HG03432 (cell line): Measurements from ENCODE around the gene LRIT2.
A peak's percentile ranks its signal among the peaks of the same experiment; 100 is the strongest.
"Not testable (repeated sequence)": the region's sequence is repeated elsewhere in the genome, so short reads cannot be mapped to it uniquely, and the experiment has no call there.

Experiments
- ATAC-seq: cut with Tn5 transposase; IDR thresholded peaks from one replicate; pipeline ENCODE4 v1.9.1; 2021; ENCODE audit warnings: mild to moderate bottlenecking, moderate library complexity; ENCODE audit not compliant: unreplicated experiment

The LRIT2 gene

DNA sequence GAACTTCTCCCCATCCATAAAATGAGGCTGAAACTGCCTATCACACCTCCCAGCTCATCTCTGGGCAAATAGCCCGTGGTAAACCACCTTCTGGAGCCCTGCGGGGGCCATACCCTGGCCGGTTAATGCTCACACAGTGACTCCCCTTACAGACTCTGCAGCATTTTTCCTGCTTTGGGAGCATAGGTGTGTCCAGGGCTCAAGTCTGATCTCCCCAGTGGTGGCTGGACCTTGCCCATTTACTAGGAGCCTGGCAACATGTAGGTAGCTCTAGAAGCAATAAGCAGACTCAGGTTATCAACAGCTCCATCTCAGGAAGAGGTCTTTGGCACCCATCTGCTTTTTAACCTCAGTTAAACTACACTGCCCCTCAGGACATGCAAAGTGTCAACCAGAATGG lies 36.5 kb downstream of the LRIT2 start:
- no peak for ATAC-seq

DNA sequence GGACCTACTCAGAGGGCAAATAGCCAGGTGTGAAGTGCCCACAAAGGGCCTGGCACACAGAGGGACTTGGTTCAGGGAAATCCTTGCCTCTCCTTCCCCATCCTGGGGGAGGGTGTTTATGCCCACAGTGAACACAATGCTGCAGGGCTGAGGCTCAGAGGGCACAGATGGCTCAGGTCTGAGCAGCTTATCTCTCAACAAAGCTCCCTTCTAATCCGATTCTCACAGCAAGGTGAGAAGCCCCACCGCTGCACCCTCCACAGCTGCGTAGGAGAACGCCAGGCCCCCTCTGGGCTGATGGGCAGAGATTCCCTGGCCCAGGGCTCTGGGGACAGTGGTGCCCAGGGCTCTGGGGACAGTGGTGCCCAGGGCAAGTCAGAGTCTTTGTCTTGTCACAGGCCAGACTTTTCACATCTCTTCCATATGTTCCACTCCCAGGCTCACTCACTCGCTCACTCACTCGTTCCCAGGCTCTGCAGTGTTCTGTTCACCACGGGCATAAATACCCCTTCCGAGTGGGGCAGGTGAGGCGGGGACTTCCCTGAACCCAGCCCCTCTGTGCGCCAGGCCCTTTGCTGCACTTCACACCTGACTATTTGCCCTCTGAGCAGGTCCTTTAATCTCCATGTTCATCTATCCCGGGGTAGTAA lies 39.7 kb downstream of the LRIT2 start:
- no peak for ATAC-seq

DNA sequence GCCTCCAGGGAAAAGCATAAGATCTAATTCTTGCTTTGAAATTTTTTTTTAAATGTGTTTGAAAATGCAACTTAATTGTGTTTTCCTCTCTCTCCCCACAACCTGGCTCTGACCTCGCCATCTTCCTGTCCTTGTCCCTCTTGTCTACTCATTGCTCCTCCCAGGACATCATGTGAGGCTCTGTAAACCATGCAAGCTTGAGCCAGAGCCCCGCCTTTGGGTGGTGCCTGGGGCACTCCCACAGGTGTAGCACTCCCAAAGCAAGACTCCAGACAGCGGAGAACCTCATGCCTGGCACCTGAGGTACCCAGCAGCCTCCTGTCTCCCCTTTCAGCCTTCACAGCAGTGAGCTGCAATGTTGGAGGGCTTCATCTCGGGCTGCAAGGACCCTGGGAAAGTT lies 40.8 kb downstream of the LRIT2 start:
- peak; percentile 64 for ATAC-seq

DNA sequence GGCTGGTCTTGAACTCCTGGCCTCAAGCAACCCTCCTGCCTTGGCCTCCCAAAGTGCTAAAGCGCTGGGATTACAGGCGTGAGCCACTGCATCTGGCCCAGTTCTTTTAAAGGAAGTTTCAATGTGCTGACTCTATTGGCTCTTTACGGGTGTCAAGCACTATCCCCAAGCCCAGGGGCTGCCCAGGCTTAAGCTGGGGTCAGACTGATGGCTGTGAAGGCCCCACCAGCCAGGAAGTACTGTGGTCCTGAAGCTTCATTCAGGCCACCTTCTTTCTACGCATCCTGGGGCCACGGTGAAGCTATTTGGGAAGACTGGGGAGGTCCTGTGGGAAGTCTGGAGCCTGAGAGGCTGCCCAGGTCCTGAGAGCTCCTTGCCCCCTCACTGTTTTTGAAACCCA lies 43.7 kb downstream of the LRIT2 start:
- no peak for ATAC-seq

DNA sequence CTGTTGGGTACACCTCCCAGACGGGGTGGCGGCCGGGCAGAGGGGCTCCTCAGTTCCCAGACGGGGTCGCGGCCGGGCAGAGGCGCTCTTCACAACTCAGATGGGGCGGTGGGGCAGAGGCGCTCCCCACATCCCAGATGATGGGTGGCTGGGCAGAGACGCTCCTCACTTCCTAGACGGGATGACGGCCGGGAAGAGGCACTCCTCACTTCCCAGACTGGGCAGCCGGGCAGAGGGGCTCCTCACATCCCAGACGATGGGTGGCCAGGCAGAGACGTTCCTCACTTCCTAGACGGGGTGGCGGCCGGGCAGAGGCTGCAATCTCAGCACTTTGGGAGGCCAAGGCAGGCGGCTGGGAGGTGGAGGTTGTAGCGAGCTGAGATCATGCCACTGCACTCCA lies 45.0 kb downstream of the LRIT2 start:
- not testable (repeated sequence) for ATAC-seq

DNA sequence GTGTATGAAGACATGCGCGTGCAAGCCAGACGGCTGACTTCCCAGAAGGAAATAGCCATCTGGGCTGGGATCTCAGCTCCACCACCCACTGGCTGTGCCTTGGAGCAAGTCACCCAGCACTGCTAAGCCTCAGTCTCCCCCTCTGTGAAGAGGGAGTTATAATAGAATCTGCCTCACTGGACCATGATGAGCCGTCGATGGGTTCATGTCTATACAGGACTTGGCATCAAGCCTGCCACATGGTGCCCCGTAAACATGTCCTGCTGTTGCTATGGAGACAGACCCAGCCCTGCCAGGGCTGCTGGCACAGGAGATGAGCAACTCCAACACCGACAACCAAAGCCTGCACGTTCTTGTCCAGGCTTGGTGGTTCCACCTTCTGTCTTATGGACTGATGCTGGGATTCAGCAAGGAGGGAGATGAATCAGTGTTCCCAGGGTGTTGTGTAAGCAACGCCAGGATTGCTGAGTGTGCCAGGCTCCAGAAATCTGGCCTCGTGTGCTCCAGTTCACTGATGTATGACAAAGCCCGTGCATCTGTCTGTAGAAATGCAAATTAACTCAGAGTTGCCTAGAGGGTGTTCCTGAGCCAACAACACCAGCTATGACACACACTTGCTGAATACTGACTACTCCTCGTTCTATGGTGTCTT lies 46.2 kb downstream of the LRIT2 start:
- ATAC-seq = peak; percentile 92

DNA sequence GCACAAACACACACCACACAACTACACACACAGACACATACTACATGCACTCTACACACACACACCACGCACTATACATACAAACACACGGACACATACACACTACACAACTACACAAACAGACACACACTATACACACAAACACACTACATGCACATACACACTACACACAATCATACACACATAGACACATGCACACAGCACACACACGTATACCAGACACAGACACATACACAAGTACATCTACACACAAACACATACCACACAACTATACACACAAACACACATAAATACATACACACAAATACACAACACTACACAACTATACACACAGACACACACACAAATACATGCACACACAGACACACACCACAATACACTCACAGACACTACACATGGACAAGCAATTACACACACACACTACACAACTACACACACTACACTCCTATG lies 47.2 kb downstream of the LRIT2 start:
- ATAC-seq = no peak

DNA sequence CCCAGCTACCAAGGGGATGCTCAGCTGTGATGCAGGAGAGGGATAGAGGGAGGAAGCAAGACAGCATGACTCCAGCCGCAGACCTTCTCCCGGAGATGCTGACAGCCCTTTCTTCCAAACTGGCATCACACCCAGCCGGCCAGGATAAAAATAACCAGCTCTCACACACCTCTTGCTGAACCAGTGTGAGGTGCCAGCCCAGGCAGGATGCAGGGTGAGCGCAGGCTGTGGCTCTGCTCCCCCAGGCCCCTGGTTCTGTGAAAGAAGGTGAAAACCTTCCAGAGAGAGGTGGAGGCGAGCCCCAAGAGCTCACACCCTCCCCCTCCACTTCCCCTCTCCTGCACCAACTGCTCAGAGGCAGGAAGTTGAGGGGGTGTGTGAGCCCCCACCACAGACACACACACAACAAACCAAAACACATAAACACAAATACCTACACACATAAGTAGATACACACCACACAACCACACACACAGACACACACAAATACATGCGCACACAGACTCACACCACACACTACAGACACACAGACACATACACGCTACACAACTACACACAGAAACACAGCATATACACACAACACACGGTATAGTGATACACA lies 47.7 kb downstream of the LRIT2 start:
- peak; percentile 55 for ATAC-seq

DNA sequence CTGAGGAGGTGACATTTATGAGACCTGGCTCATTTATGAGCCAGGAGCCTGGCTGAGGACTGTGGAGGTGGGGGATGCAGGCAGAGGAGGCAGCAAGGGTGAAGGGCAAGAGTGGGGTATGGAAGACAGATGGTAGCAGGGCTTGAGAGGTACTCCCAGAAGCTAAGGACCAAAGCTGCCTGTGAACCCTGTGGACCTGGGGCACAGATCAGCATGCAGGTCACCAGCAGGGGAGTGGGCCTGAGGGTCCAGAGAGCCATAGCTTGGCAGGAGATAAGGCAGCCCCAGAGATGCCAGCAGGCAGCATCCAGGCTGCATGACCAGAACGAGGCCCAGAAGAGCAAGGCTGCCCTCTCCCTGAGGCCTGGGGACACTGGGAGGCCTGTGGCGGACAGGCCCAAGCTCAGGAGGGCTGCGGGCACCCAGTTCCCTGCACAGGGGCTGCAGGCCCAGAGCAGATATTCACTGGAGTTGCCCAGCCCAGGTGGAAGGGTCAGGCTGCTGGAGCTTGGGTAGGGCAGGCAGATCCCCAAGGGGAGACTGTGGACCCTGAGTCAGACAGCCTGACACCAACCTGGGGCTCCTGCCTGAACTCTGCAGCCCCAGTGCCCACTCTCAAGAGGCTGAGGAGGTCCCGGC lies 48.4 kb downstream of the LRIT2 start:
- ATAC-seq = no peak

DNA sequence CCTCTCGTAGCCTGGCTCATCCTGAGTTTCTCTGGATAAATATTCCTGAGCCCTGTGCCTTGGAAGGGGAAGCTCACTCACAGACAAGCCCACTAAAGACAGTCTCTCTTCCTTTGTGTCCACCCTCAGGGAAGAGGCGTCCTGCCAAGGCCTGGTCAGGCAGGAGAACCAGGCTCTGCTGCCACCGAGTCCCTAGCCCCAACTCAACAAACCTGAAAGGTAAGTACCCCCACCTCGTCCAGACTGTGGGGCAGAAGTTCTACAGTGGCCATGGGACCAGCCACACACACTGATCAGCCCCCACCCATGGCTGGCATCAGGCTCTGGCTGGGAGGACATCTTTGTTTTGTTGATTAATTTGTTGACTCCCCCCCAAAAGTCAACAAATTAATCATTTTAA lies 49.0 kb downstream of the LRIT2 start:
- ATAC-seq = no peak

DNA sequence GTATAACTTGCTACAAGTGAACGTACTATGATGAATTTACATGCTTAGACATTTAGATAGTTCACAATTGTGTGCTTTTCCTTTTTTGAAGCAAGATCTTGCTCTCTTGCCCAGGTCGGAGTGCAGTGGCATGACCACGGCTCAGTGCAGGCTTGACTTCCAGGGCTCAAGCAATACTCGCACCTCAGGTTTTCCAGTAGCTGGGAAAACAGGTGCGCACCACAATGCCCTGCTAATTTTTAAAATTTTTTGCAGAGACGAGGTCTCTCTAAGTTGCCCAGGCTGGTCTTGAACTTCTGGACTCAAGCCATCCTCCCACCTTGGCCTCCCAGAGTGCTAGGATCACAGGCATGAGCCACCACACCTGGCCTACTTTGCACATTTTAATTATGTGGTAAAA lies 49.9 kb downstream of the LRIT2 start:
- ATAC-seq = no peak

DNA sequence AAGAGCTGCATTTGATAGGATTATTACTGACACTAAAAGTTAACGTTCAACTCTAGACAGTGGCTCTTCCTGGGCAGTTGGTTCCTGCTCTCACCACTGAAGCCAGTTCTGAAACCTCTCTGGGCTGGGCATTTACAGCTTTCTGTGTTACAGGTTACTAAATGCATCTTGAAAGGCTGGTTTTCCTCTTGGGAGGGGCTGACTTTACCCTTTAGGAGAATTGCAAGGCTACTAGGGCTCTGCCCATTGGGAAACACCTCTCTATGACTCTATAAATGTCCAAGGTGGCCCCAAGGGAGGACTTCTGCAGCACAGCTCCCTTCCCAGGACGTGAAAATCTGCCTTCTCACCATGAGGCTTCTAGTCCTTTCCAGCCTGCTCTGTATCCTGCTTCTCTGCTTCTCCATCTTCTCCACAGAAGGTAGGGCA lies 51.8 kb downstream of the LRIT2 start, which contains the start of gene GPR15LG:
TSS of gene GPR15LG (plus strand) at position 301 of the 429 bp plus-strand sequence. CDS start at position 352, 51 bp downstream.
- peak; percentile 37 for ATAC-seq

DNA sequence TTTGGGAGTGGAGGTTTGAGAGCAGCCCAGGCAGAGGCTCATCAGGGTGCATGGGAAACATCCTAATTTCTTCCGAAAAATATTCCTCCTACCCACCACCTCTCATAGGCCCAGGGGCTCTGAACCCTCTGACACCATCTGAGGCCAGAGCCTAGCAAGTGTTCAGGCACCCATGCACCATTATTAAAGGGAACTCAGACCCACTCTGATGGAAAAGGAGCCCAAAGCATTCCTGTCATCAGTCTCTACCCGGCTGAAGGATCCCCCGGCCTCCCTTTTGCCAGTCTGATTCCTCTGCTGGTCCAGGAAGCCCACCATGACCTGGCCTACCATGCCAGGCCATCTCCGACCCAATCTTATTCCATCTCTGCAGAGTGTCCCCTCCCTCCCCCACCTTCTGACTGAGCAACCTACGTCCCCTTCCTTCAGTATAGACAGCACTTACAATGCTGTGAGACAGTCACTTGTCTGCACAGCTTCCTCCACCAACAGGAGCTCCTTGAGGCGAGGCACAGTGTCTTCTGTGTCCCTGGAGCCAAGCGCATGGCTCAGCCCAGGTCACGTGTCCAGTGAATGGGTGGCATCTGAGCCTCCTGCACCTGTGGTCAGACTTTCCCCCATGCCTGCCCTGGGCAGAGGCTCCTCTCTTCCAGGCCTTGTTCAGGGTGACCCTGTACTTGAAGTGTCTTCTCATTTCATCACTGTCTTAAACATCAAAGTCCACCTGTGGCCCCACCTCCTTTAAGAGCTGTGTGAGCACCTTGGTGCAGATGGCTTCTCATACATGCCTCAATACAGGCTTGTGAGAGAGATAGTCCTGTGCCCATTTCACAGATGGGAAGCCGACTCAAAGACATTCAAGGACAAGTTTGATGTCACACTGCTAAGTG lies 52.6 kb downstream of the LRIT2 start:
- peak; percentile 67 for ATAC-seq

DNA sequence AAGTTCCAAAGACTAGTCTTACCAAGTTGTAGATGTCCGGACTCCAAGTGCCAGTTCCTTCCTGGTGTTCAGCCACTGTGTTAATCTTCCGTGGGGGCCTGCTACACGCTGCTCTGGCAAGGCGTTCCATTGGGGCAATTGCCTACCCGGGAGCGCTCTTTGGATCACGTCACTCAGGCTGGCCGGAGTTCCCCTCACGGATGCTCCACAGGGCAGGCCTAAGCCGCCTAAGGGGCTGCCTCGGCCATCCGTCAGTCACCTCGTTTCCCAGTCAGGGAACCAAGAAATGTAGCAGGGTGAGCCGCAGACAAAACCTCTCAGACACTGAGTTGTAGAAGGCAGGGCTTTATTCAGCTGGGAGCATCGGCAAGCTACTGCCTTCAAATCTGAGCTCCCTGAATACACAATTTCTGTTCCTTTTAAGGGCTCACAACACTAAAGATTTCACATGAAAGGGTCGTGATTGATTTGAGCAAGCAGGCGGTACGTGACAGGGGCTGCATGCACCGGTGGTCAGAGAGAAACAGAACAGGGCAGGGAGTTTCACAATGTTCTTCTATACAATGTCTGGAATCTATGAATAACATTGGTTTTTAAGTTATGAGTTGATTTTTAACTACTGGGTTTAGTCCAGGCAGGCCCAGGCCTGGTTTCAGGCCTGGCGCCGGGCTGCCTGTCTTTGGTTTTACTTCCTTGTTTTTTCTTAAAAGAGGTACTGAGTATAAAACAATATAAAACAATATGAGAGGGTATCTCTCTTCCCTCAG lies 53.5 kb downstream of the LRIT2 start:
- ATAC-seq = peak; percentile 41

DNA sequence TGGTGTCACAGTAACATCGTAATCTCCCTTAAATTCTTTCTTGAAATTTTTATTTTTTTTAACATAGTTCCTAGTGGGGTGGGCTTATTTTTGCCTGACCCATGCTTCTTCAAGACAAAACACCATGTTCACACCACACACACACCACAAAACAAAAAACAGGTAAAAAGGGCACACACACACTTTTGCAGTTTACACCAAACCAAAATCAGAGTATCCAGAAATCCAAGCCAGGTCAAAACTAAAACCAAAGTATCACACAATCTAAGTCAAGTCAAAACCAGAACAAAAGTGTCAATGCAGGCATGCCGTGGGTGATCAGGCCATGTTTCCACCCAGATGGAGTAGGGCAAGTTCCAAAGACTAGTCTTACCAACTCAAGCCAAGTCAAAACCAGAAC lies 54.1 kb downstream of the LRIT2 start:
- ATAC-seq = not testable (repeated sequence)
